HTERT RPE-1 (cell line): ENCODE results near the gene DIABLO.
"Not testable (repeated sequence)": the region's sequence is repeated elsewhere in the genome, so short reads cannot be mapped to it uniquely, and the experiment has no call there.

Experiments
- in situ Hi-C: fragments of 300-500 bp; cut with MboI; formaldehyde crosslinking; loops from 4 replicates; pipeline ENCODE4 v1.14.3; 2020; ENCODE audit warnings: low sequenced_read_pairs

The DIABLO gene

GRCh38 chr12:122225683-122226365 is at the start of gene DIABLO:
DIABLO (minus strand) TSS chr12:122226052; CDS start chr12:122226014, 38 bp downstream.
- in situ Hi-C loops: no loop called here

- in situ Hi-C loops: no loop called here
These were observed 49.6 kb upstream of the DIABLO start for GRCh38 chr12:122275459-122275858.

GRCh38 chr12:122266230-122266901 is 40.5 kb upstream of the DIABLO start, which contains the start of gene VPS33A:
VPS33A (minus strand) TSS chr12:122266494; CDS start chr12:122266408, 86 bp downstream.
- in situ Hi-C loops: no loop called here

- in situ Hi-C loops: no loop called here
These were observed 40.0 kb upstream of the DIABLO start for GRCh38 chr12:122265886-122266229.

GRCh38 chr12:122265476-122265875 is 39.6 kb upstream of the DIABLO start:
- in situ Hi-C loops: no loop called here

- in situ Hi-C loops: not testable (repeated sequence)
These were observed 34.9 kb upstream of the DIABLO start for GRCh38 chr12:122260735-122261134.

GRCh38 chr12:122258939-122259338 is 33.1 kb upstream of the DIABLO start:
- in situ Hi-C loops: not testable (repeated sequence)

- in situ Hi-C loops: not testable (repeated sequence)
These were observed 32.6 kb upstream of the DIABLO start for GRCh38 chr12:122258462-122258861.

GRCh38 chr12:122250536-122250935 is 24.7 kb upstream of the DIABLO start:
- in situ Hi-C loops: no loop called here

GRCh38 chr12:122250047-122250446 is 24.2 kb upstream of the DIABLO start:
- in situ Hi-C loops: no loop called here

GRCh38 chr12:122245553-122245952 is 19.7 kb upstream of the DIABLO start:
- in situ Hi-C loops: no loop called here

GRCh38 chr12:122244565-122245371 is 18.9 kb upstream of the DIABLO start:
- in situ Hi-C loops: no loop called here

- in situ Hi-C loops: no loop called here
These were observed 18.1 kb upstream of the DIABLO start for GRCh38 chr12:122243965-122244364.

GRCh38 chr12:122238861-122239260 is 13.0 kb upstream of the DIABLO start:
- in situ Hi-C loops: no loop called here

GRCh38 chr12:122235741-122236140 is 9.9 kb upstream of the DIABLO start:
- in situ Hi-C loops: no loop called here

- in situ Hi-C loops: no loop called here
These were observed 6.8 kb upstream of the DIABLO start for GRCh38 chr12:122232691-122233090.

- in situ Hi-C loops: no loop called here
These were observed 4.9 kb upstream of the DIABLO start for GRCh38 chr12:122230798-122231197.

GRCh38 chr12:122228092-122228491 is 2.2 kb upstream of the DIABLO start:
- in situ Hi-C loops: no loop called here

GRCh38 chr12:122227341-122227740 is 1.5 kb upstream of the DIABLO start:
- in situ Hi-C loops: no loop called here

- in situ Hi-C loops: no loop called here
These were observed 694 bp upstream of the DIABLO start for GRCh38 chr12:122226366-122227125.

GRCh38 chr12:122216445-122216844 is 9.4 kb downstream of the DIABLO start:
- in situ Hi-C loops: no loop called here
